Activated CD8-positive, alpha-beta memory T cell treated with anti-CD3 and anti-CD28 coated beads for 36 hours (primary cell): Measurements from ENCODE around the gene GPRC5A. TPM values are rescaled to one million over a fixed set of nuclear protein-coding genes. Genes with fewer than 3 reads are reported as not detected.

Experiments used
- CTCF ChIA-PET: fragments of 350-600 bp; sonication (Branson Sonifier 250); formaldehyde crosslinking; loops from one replicate; lab custom pipeline; 2021; ENCODE audit warnings: antibody characterized with exemption; lab: Charles Lee
- POLR2A ChIA-PET: fragments of 350-600 bp; sonication (Branson Sonifier 250); formaldehyde crosslinking; loops from one replicate; lab custom pipeline; 2021; ENCODE audit warnings: antibody characterized with exemption; lab: Charles Lee
- total RNA-seq, 2 experiments: library from RNA; stranded (reverse); gene quantifications; one replicate each; pipeline ENCODE4 v1.2.3, GENCODE V29; 2021

GPRC5A gene
- total RNA-seq, 2 experiments from 2014 or later: not detected

- POLR2A ChIA-PET: interaction anchor here (0.6 kb wide), 1 partner anchor 51 kb away, joined by 6 read pairs; no protein-coding TSS in a partner anchor
- CTCF ChIA-PET: interaction anchor here (1.5 kb wide), 1 partner anchor 45 kb away, joined by 3 read pairs; no protein-coding TSS in a partner anchor
Measured at GRCh38 chr12:12881151-12881909, 10.0 kb upstream of the GPRC5A start.

DNA sequence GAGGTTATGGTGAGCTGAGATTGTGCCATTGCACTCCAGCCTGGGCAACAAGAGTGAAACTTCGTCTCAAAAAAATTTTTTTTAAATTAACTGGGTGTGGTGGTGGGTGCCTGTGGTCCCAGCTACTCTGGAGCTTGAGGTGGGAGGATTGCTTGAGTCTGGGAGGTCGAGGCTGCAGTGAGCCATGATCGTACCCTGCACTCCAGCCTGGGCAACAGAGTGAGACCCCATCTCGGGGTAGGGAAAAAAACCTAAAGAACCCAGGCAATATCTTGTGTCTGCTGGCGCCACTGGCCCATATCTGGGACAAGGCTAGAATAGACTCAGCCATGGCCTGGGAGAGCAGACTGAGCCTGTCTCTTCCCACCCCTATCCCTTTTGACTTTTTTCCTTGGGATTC is 9.1 kb upstream of the GPRC5A start:
- ChIA-PET POLR2A (no interaction called here), CTCF (no interaction called here)

DNA sequence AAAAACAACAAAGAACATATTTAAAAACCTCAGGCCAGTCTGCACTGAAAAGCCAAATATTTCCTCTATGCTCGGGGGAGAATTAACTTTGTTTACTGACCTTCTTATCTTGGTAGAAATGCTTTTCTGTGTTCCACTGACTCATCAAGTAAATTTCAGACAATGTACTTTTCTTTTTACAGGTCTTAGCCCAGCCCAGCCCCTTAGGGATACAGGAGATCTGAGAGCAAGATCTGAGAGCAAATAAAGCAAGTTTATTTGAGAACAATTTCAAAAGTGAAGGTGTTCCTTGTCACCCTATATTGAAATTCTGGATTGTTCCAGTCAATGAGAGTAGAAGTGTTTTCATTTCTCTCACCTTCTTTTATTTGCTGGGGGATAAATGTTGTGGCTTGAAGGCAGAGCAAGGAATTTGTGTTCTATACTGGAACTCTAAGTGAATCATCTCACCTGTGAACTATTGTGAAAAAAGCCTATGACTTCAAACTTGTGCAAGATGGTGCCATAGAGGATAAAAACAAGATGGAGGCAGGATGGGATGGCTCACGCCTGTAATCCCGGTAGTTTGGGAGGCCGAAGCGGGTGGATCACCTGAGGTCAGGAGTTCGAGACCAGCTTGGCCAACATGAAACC is 7.9 kb upstream of the GPRC5A start:
- POLR2A ChIA-PET: no interaction called here
- CTCF ChIA-PET: no interaction called here

DNA sequence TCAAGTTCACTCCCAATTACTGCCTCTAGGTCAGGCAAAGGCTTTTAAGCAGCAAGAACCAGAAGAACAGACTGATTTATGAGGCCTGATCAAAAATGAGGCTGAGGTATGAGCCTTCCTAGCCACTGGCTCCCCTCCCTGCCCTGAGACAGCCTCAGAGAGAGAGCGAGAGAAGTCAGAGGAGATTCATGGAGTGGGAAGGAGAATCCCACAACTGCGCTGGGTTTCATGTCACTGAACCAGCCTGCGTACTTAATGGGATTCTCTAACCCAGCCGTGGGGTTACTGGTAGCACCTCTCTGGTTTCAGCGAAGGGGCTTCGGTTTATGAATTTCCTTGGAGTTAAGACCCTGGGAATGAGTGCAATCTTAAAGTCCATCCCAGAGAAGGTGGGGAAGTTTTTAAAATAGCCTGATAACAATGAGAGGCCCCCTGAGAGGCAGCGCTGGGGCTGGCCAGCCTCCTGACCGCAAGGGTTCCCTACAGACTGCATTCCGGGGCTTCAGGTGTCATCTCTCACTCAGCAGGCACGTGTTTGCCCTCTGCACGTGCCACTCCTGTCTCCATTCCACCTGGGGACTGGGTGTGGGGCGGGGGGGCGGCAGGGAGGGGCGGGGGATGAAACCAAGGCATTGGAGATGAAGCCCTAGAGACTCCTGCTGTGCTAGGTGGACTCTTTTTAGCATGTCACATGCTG is 6.1 kb upstream of the GPRC5A start:
- ChIA-PET CTCF (no interaction called here), POLR2A (no interaction called here)

- POLR2A ChIA-PET: no interaction called here
- CTCF ChIA-PET: no interaction called here
Measured at GRCh38 chr12:12887471-12887870, 3.9 kb upstream of the GPRC5A start.

DNA sequence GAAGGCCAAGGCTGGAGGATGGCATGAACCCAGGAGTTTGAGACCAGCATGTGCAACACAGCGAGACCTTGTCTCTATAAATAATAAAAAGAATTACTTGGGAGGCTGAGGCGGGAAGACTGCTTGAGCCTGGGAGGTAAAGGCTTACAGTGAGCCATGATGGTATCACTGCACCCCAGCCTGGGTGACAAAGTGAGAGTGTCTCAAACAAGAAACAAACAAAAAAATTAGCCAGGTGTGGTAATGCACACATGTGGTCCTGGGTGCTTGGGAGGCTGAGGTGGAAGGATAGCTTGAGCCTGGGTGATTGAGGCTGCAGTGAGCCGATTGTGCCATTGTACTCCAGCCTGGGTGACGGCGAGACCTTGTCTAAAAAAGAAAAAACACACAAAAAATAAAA is 1.7 kb upstream of the GPRC5A start:
- POLR2A ChIA-PET: no interaction called here
- CTCF ChIA-PET: no interaction called here

DNA sequence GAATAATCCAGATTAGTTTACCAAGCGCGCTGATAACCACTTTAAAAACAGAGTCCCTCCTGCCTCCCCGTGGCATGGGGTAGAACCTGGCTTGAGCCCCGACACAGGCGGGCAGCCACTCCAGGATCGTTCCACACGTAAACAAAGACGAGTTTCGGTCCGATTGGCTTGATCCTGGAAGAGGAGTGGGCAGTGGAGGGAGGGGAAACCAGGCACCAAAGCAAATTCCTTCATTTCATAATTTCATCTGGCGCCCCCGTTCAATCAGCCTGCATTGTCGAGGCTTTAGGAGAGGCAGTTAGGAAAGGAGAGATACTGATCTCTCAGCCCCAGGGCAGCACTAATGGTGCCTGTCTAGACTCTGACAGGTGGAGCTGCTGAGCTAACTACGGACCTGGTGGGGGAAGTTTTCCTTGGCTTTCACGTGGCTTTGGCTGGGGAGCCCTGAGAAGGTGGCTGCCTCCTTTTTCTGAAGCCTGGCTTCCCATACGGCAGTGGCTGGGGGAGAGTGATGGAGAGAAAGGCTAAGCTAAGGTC is 751 bp upstream of the GPRC5A start:
- POLR2A ChIA-PET: interaction anchor here (0.6 kb wide), 1 partner anchor 153 kb away, joined by 3 read pairs; no protein-coding TSS in a partner anchor
- CTCF ChIA-PET: interaction anchor here (1.4 kb wide), 1 partner anchor 25 kb away, joined by 4 read pairs; no protein-coding TSS in a partner anchor

DNA sequence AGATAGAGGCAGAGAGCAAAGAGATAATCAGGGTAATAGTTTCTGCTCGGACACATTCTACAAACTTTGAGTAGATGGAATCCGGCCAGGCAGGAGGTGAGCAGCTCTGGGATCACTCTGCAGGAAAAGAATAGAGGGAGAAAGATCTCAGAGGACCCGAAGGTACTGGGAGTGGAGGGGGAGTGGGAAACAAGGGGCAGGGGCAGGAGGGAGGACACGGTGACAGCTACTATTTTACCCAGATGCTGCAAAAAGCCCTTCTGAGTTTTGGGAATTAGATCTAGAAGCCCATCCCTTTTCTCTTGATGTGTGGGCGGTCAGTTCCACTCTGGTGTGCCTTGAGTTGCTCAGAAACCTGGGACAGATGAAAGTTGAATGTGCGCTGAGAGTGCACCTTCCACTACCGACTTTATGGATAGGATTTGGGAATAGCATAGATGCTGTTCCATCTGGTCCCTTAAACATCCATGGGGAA is 556 bp downstream of the GPRC5A start:
- ChIA-PET POLR2A (no interaction called here), CTCF (interaction anchor here (0.7 to 1.4 kb wide), 2 partner anchors 24 to 410 kb away, joined by 3 to 4 read pairs; no protein-coding TSS in a partner anchor)

DNA sequence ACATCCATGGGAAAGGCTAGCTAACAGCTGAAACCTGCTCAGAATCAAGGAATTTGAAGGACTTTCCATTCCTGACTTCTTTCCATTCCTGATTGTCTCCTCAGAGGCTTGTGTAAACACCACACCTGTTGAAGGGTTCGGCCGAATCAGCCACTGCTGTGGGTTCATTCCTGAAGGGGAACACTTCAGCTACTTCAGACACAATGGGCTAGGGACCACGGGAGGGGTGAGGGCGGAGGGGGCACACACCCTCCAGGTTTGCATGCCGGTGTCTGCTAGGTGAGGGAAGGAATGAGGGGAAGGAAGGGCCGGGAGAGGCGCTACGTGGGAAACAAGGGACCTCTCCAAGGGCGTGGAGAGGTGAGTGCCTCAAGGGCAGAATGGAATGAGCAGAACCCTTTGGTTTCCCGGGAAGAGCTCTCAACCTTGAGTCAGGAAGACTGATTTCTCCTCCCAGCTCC is 1.3 kb downstream of the GPRC5A start:
- ChIA-PET POLR2A (no interaction called here), CTCF (interaction anchor here (0.6 kb wide), 1 partner anchor 9 kb away, joined by 4 read pairs; no protein-coding TSS in a partner anchor)

GRCh38 chr12:12893438-12893837 is 2.1 kb downstream of the GPRC5A start:
- ChIA-PET POLR2A (no interaction called here), CTCF (no interaction called here)

GRCh38 chr12:12896260-12896659 is 4.9 kb downstream of the GPRC5A start:
- ChIA-PET CTCF (interaction anchor here (0.6 to 0.7 kb wide), 2 partner anchors 64 to 125 kb away, joined by 3 to 4 read pairs; no protein-coding TSS in a partner anchor), POLR2A (no interaction called here)

- ChIA-PET POLR2A (no interaction called here), CTCF (no interaction called here)
Measured at GRCh38 chr12:12897302-12897701, 5.9 kb downstream of the GPRC5A start.

DNA sequence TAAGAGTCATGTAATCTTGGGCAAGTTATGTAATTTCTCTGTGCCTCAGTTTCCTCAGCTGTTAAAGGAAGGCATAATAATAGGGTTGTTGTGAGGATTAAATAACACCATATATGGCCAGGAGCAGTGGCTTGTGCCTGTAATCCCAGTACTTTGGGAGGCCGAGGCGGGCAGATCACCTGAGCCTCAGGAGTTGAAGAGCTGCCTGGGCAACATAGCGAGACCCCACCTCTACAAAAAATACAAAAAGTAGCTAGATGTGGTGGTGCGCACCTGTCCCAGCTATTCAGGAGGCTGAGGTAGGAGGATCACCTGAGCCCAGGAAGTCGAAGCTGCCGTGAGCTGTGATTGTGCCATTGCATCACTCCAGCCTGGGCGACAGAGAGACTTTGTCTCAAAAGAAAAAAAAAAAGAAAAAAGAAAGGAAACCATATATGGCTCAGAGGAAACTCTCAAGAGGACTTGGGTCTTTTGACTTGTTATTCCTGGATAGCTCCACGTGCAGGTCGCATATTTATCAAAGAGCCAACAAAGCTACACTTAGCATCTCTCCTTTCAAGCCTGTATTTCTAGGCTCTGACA is 6.9 kb downstream of the GPRC5A start:
- ChIA-PET CTCF (no interaction called here), POLR2A (no interaction called here)

GRCh38 chr12:12898911-12899511 is 7.6 kb downstream of the GPRC5A start:
- CTCF ChIA-PET: no interaction called here
- POLR2A ChIA-PET: interaction anchor here (0.7 to 0.9 kb wide), 3 partner anchors 25 to 297 kb away, joined by 3 read pairs; partner anchors contain the start of gene EMP1

DNA sequence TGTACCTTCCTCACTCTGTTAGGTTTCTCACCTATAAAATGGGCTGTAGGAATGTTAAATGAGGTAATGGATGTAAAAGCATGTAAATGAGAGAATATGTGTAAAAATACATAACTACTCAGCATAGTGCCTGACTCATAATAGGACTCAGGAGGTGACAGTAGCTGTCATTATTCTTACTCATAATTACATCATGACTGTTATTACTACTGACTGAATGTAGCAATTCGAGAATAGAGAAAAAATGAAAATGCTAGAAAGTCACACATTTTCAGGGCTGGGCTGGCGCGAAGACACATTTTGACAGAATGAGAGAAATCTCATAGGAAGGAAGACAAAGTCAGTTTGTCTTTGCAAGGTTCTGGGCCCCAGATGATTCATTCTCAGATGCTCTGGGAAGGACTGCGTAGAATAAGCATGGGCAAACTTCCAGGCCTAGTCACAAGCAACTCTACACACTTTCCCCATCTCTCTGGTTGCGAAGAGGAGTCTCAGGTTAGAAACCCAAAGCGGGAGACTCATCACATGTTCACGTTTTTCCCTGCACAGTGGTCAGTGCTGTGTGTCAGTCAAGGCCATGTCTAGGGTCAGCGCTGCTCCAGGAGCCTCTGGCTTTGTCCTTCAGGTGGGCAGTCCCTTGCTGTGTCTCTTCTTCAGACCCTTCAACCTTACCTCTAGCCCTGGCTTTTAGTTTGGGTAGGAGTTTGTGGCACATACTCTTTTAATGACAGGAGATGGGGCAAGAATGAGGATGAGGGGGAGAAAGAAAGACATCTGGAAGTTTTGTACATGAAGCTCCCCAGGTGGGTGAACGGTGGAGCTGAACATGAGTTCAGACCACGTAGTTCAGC is 8.4 kb downstream of the GPRC5A start:
- POLR2A ChIA-PET: interaction anchor here (0.7 to 0.9 kb wide), 3 partner anchors 26 to 296 kb away, joined by 3 read pairs; partner anchors contain the start of gene EMP1
- CTCF ChIA-PET: no interaction called here

- ChIA-PET POLR2A (no interaction called here), CTCF (interaction anchor here (1.2 kb wide), 1 partner anchor 13 kb away, joined by 3 read pairs; no protein-coding TSS in a partner anchor)
Measured at GRCh38 chr12:12900786-12901157, 9.4 kb downstream of the GPRC5A start.

DNA sequence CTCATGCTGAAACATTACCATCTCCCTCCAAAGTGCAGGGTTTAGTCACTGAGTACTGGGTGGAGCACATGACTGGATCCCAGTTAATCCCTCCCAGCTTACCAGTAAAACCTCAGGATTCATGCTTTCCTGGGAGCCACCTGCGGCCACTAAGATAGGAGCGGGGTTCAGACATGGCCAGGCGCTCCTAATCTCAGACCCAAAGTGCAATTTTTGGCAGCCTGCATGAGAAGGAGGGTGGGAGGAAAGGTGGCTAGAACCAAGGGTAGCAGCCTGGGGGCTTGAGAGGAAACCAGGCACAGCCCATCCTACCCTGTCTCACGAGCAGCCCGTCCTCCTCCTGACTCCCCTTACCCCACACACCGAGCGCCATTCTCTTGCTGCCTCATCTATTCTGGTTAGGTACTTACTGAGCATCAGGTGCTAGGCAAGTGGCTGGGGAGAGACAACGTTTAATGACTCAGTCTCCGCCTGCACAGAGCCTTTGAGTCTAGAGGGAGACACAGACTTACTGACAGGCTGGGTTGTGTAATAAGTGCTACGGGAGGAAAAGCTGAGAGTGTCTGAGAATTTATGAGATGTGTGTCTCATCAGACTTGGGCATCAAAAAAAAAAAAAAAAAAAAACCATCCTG is 9.9 kb downstream of the GPRC5A start:
- ChIA-PET CTCF (interaction anchor here (0.6 to 1.2 kb wide), 5 partner anchors 8 to 324 kb away, joined by 3 to 4 read pairs (median 3); no protein-coding TSS in a partner anchor), POLR2A (no interaction called here)
